Naive thymus-derived CD4-positive, alpha-beta T cell (primary cell): ENCODE data around the gene OR2A25. TPM values are rescaled to one million over a fixed set of nuclear protein-coding genes. Genes with fewer than 3 reads are reported as not detected.

ENCODE experiments used
- ATAC-seq: fragments of 150-1000 bp; cut with Tn5 transposase; 2 replicates; pipeline ENCODE4 v1.10.0; 2021; ENCODE audit warnings: mild to moderate bottlenecking, moderate library complexity
- CTCF ChIA-PET: fragments of 350-600 bp; sonication (Branson Sonifier 250); formaldehyde crosslinking; loops from one replicate; lab custom pipeline; 2021; ENCODE audit warnings: antibody characterized with exemption; lab: Charles Lee
- POLR2A ChIA-PET: fragments of 350-600 bp; sonication (Branson Sonifier 250); formaldehyde crosslinking; loops from one replicate; lab custom pipeline; 2021; ENCODE audit warnings: antibody characterized with exemption, inconsistent platforms; lab: Charles Lee
- DNase-seq, 9 donors: peaks; one replicate each; pipeline versions ENCODE4 v3.0.0 to v3.0.0-alpha.2; 2020 to 2022; ENCODE audit warnings: mixed read lengths in 1 of 9
- H3K27ac ChIP-seq: one replicate; pipeline ENCODE4 v1.7.0; 2013; ENCODE audit warnings: mild to moderate bottlenecking, low read depth, low read length, moderate library complexity
- H3K27me3 ChIP-seq, 2 donors: one replicate each; pipeline ENCODE4 v1.7.0; 2013; ENCODE audit warnings: low read length in 2 of 2, mild to moderate bottlenecking in 2 of 2, moderate library complexity in 2 of 2; ENCODE audit not compliant: control insufficient read depth in 2 of 2, insufficient read depth in 2 of 2
- H3K36me3 ChIP-seq, 3 experiments: 1 replicate in 2 of 3; 2 replicates in 1 of 3; pipeline ENCODE4 v1.7.0; 2013; ENCODE audit warnings: low read length in 3 of 3, mild to moderate bottlenecking in 3 of 3, moderate library complexity in 1 of 3; ENCODE audit not compliant: insufficient read depth in 3 of 3, control insufficient read depth in 2 of 3
- H3K4me1 ChIP-seq, 2 donors: one replicate each; pipeline ENCODE4 v1.7.0; 2013; ENCODE audit warnings: low read length in 2 of 2, mild to moderate bottlenecking in 2 of 2, moderate library complexity in 1 of 2; ENCODE audit not compliant: control insufficient read depth in 2 of 2, insufficient read depth in 2 of 2
- H3K4me3 ChIP-seq: 2 replicates; pipeline ENCODE4 v1.7.0; 2013; ENCODE audit warnings: mild to moderate bottlenecking, low read length
- H3K9me3 ChIP-seq, 3 experiments: 1 replicate in 2 of 3; 2 replicates in 1 of 3; pipeline ENCODE4 v1.7.0; 2013; ENCODE audit warnings: low read length in 3 of 3; ENCODE audit not compliant: control insufficient read depth in 2 of 3
- H3K27ac Mint-ChIP-seq, 9 donors: one replicate each; pipeline ENCODE4 v1.8.0; 2020 to 2022; ENCODE audit warnings: mixed read lengths in 9 of 9, mild to moderate bottlenecking in 8 of 9, moderate library complexity in 5 of 9, inconsistent platforms in 2 of 9
- H3K27me3 Mint-ChIP-seq, 5 donors: one replicate each; pipeline ENCODE4 v1.8.0; 2021 to 2022; ENCODE audit warnings: mixed read lengths in 5 of 5, mild to moderate bottlenecking in 1 of 5
- H3K36me3 Mint-ChIP-seq, 5 donors: one replicate each; pipeline ENCODE4 v1.8.0; 2020 to 2022; ENCODE audit warnings: mixed read lengths in 5 of 5, mild to moderate bottlenecking in 3 of 5, inconsistent platforms in 1 of 5
- H3K4me1 Mint-ChIP-seq, 7 donors: one replicate each; pipeline ENCODE4 v1.8.0; 2020 to 2022; ENCODE audit warnings: mixed read lengths in 7 of 7, mild to moderate bottlenecking in 3 of 7, inconsistent platforms in 1 of 7
- H3K4me3 Mint-ChIP-seq, 10 donors: one replicate each; pipeline ENCODE4 v1.8.0; 2020 to 2022; ENCODE audit warnings: mild to moderate bottlenecking in 10 of 10, mixed read lengths in 10 of 10, moderate library complexity in 6 of 10, inconsistent platforms in 2 of 10
- H3K9me3 Mint-ChIP-seq, 11 donors: one replicate each; pipeline ENCODE4 v1.8.0; 2020 to 2022; ENCODE audit warnings: mixed read lengths in 11 of 11, mild to moderate bottlenecking in 4 of 11, inconsistent platforms in 1 of 11, moderate library complexity in 1 of 11
- intact Hi-C, 2 donors: fragments of 100-400 bp; cut with micrococcal nuclease; formaldehyde crosslinking; loops; one replicate each; pipeline ENCODE4 v1.15.1; 2023
- polyA plus RNA-seq, 2 donors: library from polyadenylated mRNA; unstranded; fragments of 300-500 nt; fragmentation: Illumina TruSeq; gene quantifications; one replicate each; pipeline ENCODE4 v1.2.3, GENCODE V29; 2021
- total RNA-seq, 6 experiments: library from RNA in 5 of 6; stranded (reverse) in 5 of 6; gene quantifications; 1 replicate in 5 of 6; 2 replicates in 1 of 6; pipeline ENCODE4 v1.2.3 and lab custom pipeline; 2021 to 2026

The OR2A25 gene, protein sequence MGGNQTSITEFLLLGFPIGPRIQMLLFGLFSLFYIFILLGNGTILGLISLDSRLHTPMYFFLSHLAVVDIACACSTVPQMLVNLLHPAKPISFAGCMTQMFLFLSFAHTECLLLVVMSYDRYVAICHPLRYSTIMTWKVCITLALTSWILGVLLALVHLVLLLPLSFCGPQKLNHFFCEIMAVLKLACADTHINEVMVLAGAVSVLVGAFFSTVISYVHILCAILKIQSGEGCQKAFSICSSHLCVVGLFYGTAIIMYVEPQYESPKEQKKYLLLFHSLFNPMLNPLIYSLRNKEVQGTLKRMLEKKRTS
- total RNA-seq: not detected
- polyA plus RNA-seq: not detected
- total RNA-seq (lab: John Stamatoyannopoulos, UW): not detected

GRCh38 chr7:144069511-144069910 lies at the start of gene OR2A25:
TSS of gene OR2A25 (plus strand) at chr7:144069811. CDS start at chr7:144074220, 4,409 bp downstream.
- ATAC-seq: no peak
- POLR2A ChIA-PET: no interaction called here
- intact Hi-C loops: no loop called here
- Histone ChIP-seq H3K27me3 (no peaks in the 10 kb centered on the region), H3K36me3 (no peaks in the 10 kb centered on the region), H3K9me3 (no peaks in the 10 kb centered on the region), H3K4me1 (no peaks in the 10 kb centered on the region), H3K4me3 (no peak within 1 kb of the TSS), H3K27ac (no peak within 1 kb of the TSS)
- peaks cover 0 to 2% (median 0%) of the 10 kb centered on the region in 11 donors for H3K9me3 Mint-ChIP-seq
- no peak for DNase-seq
- no peak within 1 kb of the TSS for H3K4me3 Mint-ChIP-seq
- H3K36me3 Mint-ChIP-seq: no peaks in the 10 kb centered on the region
- no peak within 1 kb of the TSS for H3K27ac Mint-ChIP-seq
- peaks cover 7 to 28% (median 7%) of the 10 kb centered on the region in 5 donors for H3K27me3 Mint-ChIP-seq
- CTCF ChIA-PET: interaction anchor here (1.1 kb wide), 1 partner anchor 59 kb away, joined by 3 read pairs; no protein-coding TSS in a partner anchor
- no peaks in the 10 kb centered on the region for H3K4me1 Mint-ChIP-seq

- Mint-ChIP-seq H3K4me1 (no peaks in the 10 kb centered on the region), H3K4me3 (no peak overlapping the region)
Measured at GRCh38 chr7:144020340-144020739, 49.3 kb upstream of the OR2A25 start.

GRCh38 chr7:144022169-144022568 lies 47.4 kb upstream of the OR2A25 start:
- ATAC-seq (no peak), DNase-seq (no peak)
- no peaks in the 10 kb centered on the region for H3K36me3 ChIP-seq
- ChIA-PET CTCF (no interaction called here), POLR2A (no interaction called here)
- Mint-ChIP-seq H3K4me3 (no peak overlapping the region), H3K27me3 (peaks cover 0 to 3% (median 0%) of the 10 kb centered on the region in 5 donors), H3K4me1 (no peaks in the 10 kb centered on the region), H3K36me3 (no peaks in the 10 kb centered on the region), H3K9me3 (no peaks in the 10 kb centered on the region), H3K27ac (no peak overlapping the region)
- intact Hi-C loops: no loop called here
- H3K9me3 ChIP-seq: no peaks in the 10 kb centered on the region
- no peaks in the 10 kb centered on the region for H3K4me1 ChIP-seq
- H3K27me3 ChIP-seq: no peaks in the 10 kb centered on the region
- no peak overlapping the region for H3K27ac ChIP-seq
- no peak overlapping the region for H3K4me3 ChIP-seq

More at GRCh38 chr7:144020340-144020739, 49.3 kb upstream of the OR2A25 start:
- no peak overlapping the region for H3K27ac Mint-ChIP-seq
- Histone ChIP-seq H3K27me3 (no peaks in the 10 kb centered on the region), H3K4me3 (no peak overlapping the region), H3K4me1 (no peaks in the 10 kb centered on the region), H3K27ac (no peak overlapping the region), H3K9me3 (no peaks in the 10 kb centered on the region), H3K36me3 (no peaks in the 10 kb centered on the region)
- DNase-seq (no peak), ATAC-seq (no peak)
- peaks cover 0 to 2% (median 0%) of the 10 kb centered on the region in 11 donors for H3K9me3 Mint-ChIP-seq
- H3K36me3 Mint-ChIP-seq: no peaks in the 10 kb centered on the region
- peaks cover 0 to 3% (median 0%) of the 10 kb centered on the region in 5 donors for H3K27me3 Mint-ChIP-seq
- CTCF ChIA-PET: no interaction called here
- POLR2A ChIA-PET: no interaction called here
- intact Hi-C loops: no loop called here

GRCh38 chr7:144023171-144023827 lies 46.3 kb upstream of the OR2A25 start:
- Mint-ChIP-seq H3K9me3 (no peaks in the 10 kb centered on the region), H3K27ac (no peak overlapping the region), H3K36me3 (no peaks in the 10 kb centered on the region), H3K4me3 (no peak overlapping the region), H3K4me1 (no peaks in the 10 kb centered on the region), H3K27me3 (peaks cover 0 to 7% (median 0%) of the 10 kb centered on the region in 5 donors)
- intact Hi-C loops: no loop called here
- H3K9me3 ChIP-seq: no peaks in the 10 kb centered on the region
- no peak overlapping the region for H3K27ac ChIP-seq
- no peak for ATAC-seq
- no peaks in the 10 kb centered on the region for H3K27me3 ChIP-seq
- CTCF ChIA-PET: no interaction called here
- no peaks in the 10 kb centered on the region for H3K4me1 ChIP-seq
- POLR2A ChIA-PET: no interaction called here
- no peak overlapping the region for H3K4me3 ChIP-seq
- no peak for DNase-seq
- no peaks in the 10 kb centered on the region for H3K36me3 ChIP-seq

DNA sequence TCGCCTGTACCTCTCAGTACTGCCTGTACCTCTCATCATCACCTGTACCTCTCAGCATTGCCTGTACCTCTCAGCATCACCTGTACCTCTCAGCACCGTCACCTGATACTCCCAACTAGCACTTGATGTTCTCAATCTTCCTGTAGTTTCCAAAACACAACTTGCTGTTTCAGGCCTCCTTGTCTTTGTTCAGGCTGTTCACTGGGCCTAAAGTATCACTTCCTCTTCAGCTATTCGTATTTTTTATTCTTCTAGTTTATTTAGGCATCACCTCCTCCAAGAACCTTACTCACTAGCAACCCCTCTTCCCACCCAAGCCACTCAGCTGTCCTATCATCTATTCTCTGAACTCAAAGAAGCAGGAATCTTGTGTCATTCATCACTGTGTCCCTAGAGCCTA lies 45.4 kb upstream of the OR2A25 start:
- Mint-ChIP-seq H3K4me3 (no peak overlapping the region), H3K27ac (no peak overlapping the region), H3K4me1 (no peaks in the 10 kb centered on the region), H3K36me3 (no peaks in the 10 kb centered on the region), H3K27me3 (peaks cover 0 to 4% (median 0%) of the 10 kb centered on the region in 5 donors), H3K9me3 (no peaks in the 10 kb centered on the region)
- H3K27me3 ChIP-seq: no peaks in the 10 kb centered on the region
- no peak overlapping the region for H3K4me3 ChIP-seq
- no peaks in the 10 kb centered on the region for H3K36me3 ChIP-seq
- H3K27ac ChIP-seq: no peak overlapping the region
- no peaks in the 10 kb centered on the region for H3K4me1 ChIP-seq
- ATAC-seq: no peak
- no peak for DNase-seq
- POLR2A ChIA-PET: no interaction called here
- intact Hi-C loops: no loop called here
- CTCF ChIA-PET: no interaction called here
- no peaks in the 10 kb centered on the region for H3K9me3 ChIP-seq

GRCh38 chr7:144026203-144026883 lies 43.3 kb upstream of the OR2A25 start:
- peaks cover 0 to 10% (median 1%) of the 10 kb centered on the region in 5 donors for H3K27me3 Mint-ChIP-seq

More at GRCh38 chr7:144026203-144026883, 43.3 kb upstream of the OR2A25 start:
- Histone ChIP-seq H3K27me3 (no peaks in the 10 kb centered on the region), H3K36me3 (no peaks in the 10 kb centered on the region), H3K4me1 (no peaks in the 10 kb centered on the region), H3K27ac (no peak overlapping the region), H3K9me3 (no peaks in the 10 kb centered on the region), H3K4me3 (no peak overlapping the region)
- H3K4me3 Mint-ChIP-seq: no peak overlapping the region
- no peaks in the 10 kb centered on the region for H3K4me1 Mint-ChIP-seq
- POLR2A ChIA-PET: no interaction called here
- ATAC-seq (no peak), DNase-seq (no peak)
- H3K27ac Mint-ChIP-seq: no peak overlapping the region
- no peaks in the 10 kb centered on the region for H3K36me3 Mint-ChIP-seq
- H3K9me3 Mint-ChIP-seq: no peaks in the 10 kb centered on the region
- intact Hi-C loops: loop anchor here in 1 of 2 donors (5.0 kb wide), 1 partner anchor 289 kb away; no protein-coding TSS in a partner anchor
- CTCF ChIA-PET: no interaction called here
